GM19467 (cell line): Measurements from ENCODE around the gene KRT79.
"Not testable (repeated sequence)": the region's sequence is repeated elsewhere in the genome, so short reads cannot be mapped to it uniquely, and the experiment has no call there.

ENCODE experiments used
- ATAC-seq: cut with Tn5 transposase; IDR thresholded peaks from one replicate; pipeline ENCODE4 v1.9.1; 2021; ENCODE audit warnings: mild to moderate bottlenecking, moderate library complexity; ENCODE audit not compliant: unreplicated experiment

KRT79 gene

GRCh38 chr12:52833922-52834726 lies at the start of gene KRT79:
Gene KRT79, minus strand, starts transcription at chr12:52834311. Its CDS starts 51 bp downstream, at chr12:52834260.
- ATAC-seq, result no peak

GRCh38 chr12:52880499-52880898 lies 46.4 kb upstream of the KRT79 start:
- ATAC-seq, result not testable (repeated sequence)

DNA sequence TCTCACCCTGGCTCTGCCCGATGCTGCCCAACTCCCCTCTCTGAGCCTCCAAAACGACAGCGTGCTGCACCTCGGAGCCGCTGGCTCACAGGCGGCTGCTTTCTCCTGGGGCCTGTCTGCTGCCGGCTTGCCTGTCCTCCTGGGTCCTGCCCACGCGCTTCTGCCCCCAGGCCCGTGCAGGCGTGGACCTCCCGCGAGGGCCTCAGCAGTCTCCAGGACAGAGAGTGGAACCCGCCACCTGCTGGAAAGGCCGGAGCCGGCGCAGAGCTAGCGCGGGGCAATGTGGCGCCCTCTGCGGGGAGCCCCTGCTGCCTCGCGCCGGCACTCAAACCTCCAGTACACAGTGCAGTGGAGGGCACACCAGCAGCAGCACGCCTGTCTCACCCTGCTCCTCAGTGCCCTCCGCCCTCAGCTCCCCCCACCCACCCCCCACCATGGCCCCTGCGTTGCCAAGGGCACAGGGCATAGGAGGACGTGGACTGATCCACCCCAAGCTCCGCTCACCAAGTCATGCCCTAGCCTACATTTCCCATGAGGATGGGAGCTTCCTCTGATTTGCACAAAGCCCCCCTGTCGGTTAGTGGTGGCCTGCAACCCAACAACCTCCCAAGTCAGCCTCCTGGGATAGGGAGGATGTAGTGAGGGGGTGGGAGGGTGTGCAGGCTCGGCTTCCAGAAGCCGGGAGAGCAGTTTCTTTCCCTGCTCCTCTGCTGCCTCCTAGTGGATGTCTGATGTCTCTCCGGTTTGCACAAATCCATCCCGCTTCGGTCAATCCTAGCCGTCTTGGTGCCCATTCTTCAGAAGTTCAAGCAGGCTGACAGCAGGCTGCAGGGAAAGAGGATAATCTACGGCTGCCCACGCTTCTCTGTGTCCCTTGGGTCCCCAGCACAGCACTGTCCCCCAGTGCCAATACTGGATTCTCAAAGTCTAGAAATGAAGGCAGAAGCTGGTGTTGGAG lies 45.6 kb upstream of the KRT79 start:
- ATAC-seq, result no peak

DNA sequence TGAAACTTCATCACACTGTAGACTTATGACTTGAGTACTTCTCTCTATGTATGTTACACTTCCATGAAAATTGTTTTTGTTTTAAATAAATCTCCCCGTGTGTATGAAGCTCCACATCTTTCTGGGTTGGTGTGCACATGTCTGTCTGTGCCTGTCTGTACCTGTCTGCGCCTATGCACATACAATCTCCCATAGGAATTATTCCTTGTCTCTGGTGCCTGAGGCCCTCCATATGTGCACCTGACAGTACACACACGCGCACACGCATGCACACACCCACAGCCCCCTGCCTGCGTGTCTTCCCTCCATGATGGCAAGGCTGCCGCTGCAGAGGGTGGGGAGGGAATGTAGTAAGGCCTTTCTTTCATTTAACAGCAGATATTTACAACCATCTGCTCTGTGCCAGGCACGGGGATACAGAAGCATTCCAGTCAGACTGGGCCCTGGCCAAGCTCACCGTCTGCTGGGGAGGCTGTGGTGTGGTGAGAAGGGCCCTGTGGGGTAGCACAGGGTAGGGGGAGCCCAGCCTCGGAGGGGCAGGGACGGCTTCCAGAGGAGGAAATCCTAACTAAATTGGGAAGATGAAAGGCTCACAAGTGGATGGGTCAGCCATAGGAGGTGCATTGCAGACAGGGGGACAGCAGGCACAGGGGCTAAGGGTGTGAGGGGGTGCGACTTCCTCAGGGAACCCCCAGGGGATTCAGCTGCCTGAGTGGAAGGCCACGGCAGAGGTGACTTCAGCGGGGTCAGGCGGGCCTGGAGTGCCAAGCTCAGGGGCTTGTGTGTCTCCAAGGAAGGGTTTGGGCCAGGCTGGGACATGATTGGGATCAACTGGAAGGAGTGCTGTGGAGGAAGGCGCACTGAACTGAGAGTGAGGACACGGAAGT lies 44.6 kb upstream of the KRT79 start:
- ATAC-seq, result no peak

DNA sequence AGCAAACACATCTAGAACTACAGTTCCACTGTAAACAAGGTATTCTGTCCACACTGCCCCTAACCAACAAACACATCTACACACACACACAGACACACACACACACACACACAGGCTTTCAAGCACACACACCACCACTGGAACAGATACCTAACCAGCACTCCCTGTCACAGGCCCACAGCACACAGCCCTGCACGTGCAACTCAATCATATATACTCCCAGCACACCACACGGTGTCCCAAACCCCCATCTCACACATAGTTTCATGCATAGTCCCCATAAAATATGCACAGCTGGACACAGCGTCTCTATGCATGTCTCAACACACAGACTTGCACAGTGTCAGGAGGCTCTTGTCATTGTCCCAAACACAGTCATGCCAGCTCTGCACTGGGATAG lies 43.1 kb upstream of the KRT79 start:
- no peak for ATAC-seq

DNA sequence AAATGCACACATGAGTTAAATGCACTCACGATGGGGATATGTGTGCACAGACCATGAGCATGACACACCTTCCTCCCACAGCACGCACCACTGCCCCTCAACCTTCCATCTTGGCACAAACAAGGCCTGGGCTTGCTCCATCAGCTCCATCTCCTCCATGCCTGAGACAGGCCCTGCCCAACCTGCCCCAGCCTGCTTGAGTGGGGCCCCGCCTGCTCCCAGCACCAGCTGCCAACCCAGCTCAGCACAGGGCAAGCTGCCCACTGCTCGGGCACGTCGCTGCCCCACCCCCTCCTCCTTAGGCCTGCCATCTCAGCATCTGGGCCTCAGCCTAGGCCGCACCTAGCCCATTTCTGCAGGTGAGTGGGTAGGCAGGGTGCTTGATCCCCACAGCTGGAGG lies 42.3 kb upstream of the KRT79 start:
- no peak for ATAC-seq

- no peak for ATAC-seq
Observed at GRCh38 chr12:52874573-52875435, 40.7 kb upstream of the KRT79 start.

DNA sequence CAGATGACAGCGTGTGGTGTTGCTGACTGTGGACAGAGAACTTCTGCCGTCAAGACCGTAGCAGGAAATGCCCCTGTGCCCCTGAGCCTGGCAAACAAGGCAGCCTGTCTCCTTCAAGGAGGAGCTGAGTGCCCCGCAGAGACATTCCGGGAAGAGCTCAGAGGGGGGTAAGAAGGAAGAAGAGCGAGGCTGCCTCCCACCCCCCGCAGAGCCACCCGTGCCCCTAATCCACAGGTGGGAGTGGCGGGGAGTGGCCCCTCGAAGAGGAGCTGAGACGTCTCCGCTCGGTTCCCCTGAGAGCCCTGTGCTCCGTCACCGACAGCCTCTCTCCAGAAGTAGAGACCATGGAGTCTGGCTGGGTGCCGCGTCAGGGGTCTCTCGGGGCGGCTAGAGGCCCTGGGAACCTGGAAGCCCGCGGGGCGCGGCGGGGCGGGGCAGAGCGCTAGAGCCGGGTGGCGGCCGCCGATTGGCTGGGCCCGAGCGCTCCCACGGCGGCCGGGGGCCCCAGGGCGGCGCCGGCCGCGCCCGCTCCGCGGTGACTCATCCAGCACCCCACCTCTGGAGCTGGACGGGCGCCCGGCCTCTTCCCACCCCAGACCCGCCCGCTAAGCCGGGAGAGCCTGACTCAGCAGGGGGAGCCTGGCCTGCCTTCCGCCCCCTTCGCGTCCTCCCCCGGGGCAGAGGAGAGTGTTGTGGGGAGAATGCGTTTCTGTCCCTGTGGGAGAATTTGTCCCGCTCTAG lies 39.9 kb upstream of the KRT79 start:
- ATAC-seq, result no peak

DNA sequence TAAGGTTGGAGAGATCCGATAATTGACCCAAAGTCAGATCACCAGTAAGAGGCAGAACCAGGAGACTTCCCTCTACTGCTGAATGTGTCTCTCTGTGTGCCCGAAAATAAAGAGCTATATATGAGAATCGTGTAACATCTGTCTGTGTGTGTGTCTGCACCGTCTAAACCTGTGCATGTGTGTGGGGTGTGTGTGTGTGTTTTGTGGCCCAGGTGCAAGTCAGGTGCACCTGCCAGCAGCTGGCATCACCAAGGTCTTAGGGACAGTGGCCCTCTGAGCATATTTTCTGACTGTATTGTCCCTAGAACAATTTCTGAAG lies 39.4 kb upstream of the KRT79 start:
- no peak for ATAC-seq

DNA sequence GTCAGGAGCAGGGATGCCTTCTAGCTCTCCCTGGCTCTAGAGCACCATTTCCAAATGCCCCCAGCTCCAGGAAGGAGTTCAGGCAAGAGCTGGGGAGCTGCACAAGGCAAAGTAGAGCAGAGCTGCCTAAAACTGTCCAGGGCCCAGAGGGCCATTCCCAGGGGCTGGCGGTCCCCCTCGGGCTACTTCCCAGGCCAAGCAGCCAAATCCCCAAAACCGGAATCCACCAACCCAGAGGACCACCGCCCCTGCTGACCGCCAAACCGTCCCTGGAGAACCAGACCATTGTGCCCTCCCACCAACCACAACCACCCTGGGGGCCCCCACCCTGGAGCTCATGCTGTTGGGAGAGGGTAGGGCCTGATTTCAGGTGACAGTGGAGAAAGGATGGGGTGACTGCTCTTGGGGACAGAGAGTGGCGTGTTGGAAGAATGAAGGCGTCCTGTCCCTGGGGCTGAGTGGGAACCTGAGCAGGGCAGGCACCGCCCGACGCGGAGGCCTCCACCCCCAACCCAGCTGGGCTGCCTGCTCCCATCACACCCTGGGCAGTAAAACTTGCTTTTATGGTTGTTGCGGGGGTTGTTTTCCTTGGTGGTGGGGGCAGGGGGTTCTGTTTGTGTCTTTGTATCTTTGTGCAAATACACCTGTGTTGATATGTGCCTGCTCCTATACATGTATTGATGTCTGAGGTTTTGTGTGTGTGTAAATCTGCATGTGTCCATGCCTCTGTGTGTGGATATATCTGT lies 38.7 kb upstream of the KRT79 start:
- ATAC-seq, result no peak

DNA sequence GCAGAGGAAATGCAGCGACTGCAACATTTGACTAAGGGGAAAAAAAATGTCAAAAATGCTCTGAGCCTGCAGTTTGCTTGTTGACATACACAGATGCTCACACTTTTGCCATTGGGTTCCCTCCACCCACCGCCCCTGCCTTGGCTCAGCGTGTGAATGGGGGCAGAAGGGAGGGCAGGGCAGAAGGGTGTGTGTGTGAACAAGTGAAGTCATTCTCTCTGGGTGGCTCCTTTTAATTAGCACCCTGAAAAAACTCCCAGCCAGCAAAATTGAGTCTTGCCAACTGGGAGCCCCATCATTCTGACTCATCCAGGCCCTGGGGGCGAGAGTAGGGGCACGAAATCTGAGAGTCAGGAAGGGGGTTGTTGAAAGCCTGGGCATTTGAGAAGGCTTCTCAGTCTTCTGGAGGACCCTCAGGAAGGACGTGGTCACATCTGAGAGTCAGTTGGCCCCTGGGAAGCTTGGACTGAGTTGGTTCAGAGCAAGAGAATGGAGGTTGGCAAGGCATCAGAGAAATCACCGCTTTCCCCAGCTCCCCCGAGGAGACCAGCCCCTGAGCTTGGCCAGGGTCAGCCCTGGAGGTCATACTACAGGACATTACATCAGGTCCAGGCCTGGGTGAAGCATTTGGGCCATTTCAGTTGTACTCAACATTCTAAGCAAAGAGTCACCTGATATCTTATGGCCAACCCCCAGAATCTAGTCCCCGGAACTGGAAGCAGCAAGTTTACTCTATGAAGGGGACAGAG lies 37.4 kb upstream of the KRT79 start:
- ATAC-seq, result no peak

- ATAC-seq, result peak; percentile 57
Observed at GRCh38 chr12:52870361-52871290, 36.5 kb upstream of the KRT79 start.

- no peak for ATAC-seq
Observed at GRCh38 chr12:52867642-52868041, 33.5 kb upstream of the KRT79 start.

DNA sequence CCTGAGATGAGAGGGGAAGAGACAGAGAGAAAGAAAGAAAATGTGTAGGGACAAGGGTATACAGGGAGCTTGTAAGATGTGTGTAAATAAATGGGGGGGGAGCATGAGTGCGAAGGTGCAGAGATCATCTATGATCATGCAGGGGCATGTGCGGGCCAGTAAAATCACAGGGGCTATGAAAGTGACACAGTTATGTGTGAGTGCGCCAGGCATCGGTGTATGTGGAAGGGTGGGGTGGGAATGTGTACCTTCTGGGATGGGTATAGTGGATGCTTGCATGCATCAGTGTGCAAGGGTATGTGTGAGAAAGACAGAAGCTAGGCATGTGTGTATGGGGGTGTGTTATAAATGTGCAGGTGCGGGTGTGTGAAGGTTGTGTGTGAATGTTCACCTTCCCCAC lies 33.0 kb upstream of the KRT79 start:
- no peak for ATAC-seq

- no peak for ATAC-seq
Observed at GRCh38 chr12:52865090-52865944, 31.2 kb upstream of the KRT79 start.

DNA sequence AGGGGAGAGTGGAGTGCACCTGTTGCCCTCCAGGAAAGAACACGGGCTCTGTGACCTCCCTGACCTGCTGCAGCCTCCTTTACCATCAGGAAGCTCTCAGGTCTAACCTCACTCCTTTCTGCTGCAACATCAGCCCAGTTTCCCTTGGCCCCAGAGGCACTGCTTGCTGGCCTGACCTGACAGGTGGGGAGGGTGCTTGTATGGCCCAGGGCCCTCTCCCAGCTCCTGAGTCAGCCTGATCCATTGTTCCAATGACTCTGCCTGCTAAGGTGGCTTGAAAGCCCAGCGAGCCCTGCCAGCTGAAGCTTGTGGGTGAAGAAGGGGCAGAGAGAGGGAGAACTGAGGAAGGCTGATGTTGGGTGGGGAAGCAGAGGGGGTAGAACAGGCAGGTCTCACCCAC lies 27.9 kb upstream of the KRT79 start:
- ATAC-seq, result no peak
